HG03103 (cell line): ENCODE measurements around the gene MALT1.

Experiments
- ATAC-seq: cut with Tn5 transposase; IDR thresholded peaks from one replicate; pipeline ENCODE4 v1.9.1; 2021; ENCODE audit warnings: low read depth; ENCODE audit not compliant: unreplicated experiment

MALT1 gene

GRCh38 chr18:58687871-58688308 lies 16.6 kb downstream of the MALT1 start:
- ATAC-seq = peak; percentile 59

GRCh38 chr18:58690259-58690658 lies 19.0 kb downstream of the MALT1 start:
- ATAC-seq = no peak

- no peak for ATAC-seq
These were observed 20.0 kb downstream of the MALT1 start for GRCh38 chr18:58691256-58691655.

- ATAC-seq = no peak
These were observed 21.3 kb downstream of the MALT1 start for GRCh38 chr18:58692422-58693185.

GRCh38 chr18:58694221-58694620 lies 23.0 kb downstream of the MALT1 start:
- no peak for ATAC-seq

GRCh38 chr18:58694720-58695468 lies 23.6 kb downstream of the MALT1 start:
- no peak for ATAC-seq

- ATAC-seq = no peak
These were observed 24.5 kb downstream of the MALT1 start for GRCh38 chr18:58695772-58696171.

- no peak for ATAC-seq
These were observed 25.9 kb downstream of the MALT1 start for GRCh38 chr18:58697146-58697545.

- ATAC-seq = no peak
These were observed 27.5 kb downstream of the MALT1 start for GRCh38 chr18:58698701-58699193.

- ATAC-seq = no peak
These were observed 28.3 kb downstream of the MALT1 start for GRCh38 chr18:58699551-58699950.

- no peak for ATAC-seq
These were observed 28.9 kb downstream of the MALT1 start for GRCh38 chr18:58700209-58700608.

GRCh38 chr18:58712930-58713329 lies 41.7 kb downstream of the MALT1 start:
- ATAC-seq = no peak

- ATAC-seq = no peak
These were observed 43.0 kb downstream of the MALT1 start for GRCh38 chr18:58714259-58714658.

- ATAC-seq = no peak
These were observed 43.6 kb downstream of the MALT1 start for GRCh38 chr18:58714821-58715220.

- ATAC-seq = no peak
These were observed 44.3 kb downstream of the MALT1 start for GRCh38 chr18:58715540-58715939.

- peak; percentile 52 for ATAC-seq
These were observed 44.9 kb downstream of the MALT1 start for GRCh38 chr18:58716060-58716756.

GRCh38 chr18:58721566-58722239 lies 50.4 kb downstream of the MALT1 start:
- no peak for ATAC-seq

- no peak for ATAC-seq
These were observed 52.7 kb downstream of the MALT1 start for GRCh38 chr18:58723810-58724602.

GRCh38 chr18:58726671-58727070 lies 55.4 kb downstream of the MALT1 start:
- no peak for ATAC-seq
